HG03064 (cell line): ENCODE results near the gene BEGAIN.

Source experiments
- ATAC-seq: cut with Tn5 transposase; IDR thresholded peaks from one replicate; pipeline ENCODE4 v1.9.1; 2021; ENCODE audit warnings: low read depth; ENCODE audit not compliant: unreplicated experiment

The BEGAIN gene

GRCh38 chr14:100587086-100587762 is at the start of gene BEGAIN:
Gene BEGAIN (minus strand): TSS chr14:100587417. CDS start chr14:100587290, 127 bp downstream.
- no peak for ATAC-seq

- ATAC-seq: no peak
Measured at GRCh38 chr14:100636559-100636958, 49.3 kb upstream of the BEGAIN start.

- no peak for ATAC-seq
Measured at GRCh38 chr14:100634026-100634425, 46.8 kb upstream of the BEGAIN start.

GRCh38 chr14:100633406-100633805 is 46.2 kb upstream of the BEGAIN start:
- no peak for ATAC-seq

GRCh38 chr14:100629696-100630095 is 42.5 kb upstream of the BEGAIN start:
- ATAC-seq: no peak

GRCh38 chr14:100629098-100629497 is 41.9 kb upstream of the BEGAIN start:
- no peak for ATAC-seq

- no peak for ATAC-seq
Measured at GRCh38 chr14:100628225-100628624, 41.0 kb upstream of the BEGAIN start.

GRCh38 chr14:100626614-100627013 is 39.4 kb upstream of the BEGAIN start:
- no peak for ATAC-seq

GRCh38 chr14:100623961-100624360 is 36.7 kb upstream of the BEGAIN start:
- ATAC-seq: no peak

GRCh38 chr14:100623557-100623956 is 36.3 kb upstream of the BEGAIN start:
- no peak for ATAC-seq

- ATAC-seq: no peak
Measured at GRCh38 chr14:100622708-100623485, 35.7 kb upstream of the BEGAIN start.

GRCh38 chr14:100622224-100622623 is 35.0 kb upstream of the BEGAIN start:
- no peak for ATAC-seq

GRCh38 chr14:100621806-100622205 is 34.6 kb upstream of the BEGAIN start:
- no peak for ATAC-seq

GRCh38 chr14:100620255-100621100 is 33.3 kb upstream of the BEGAIN start:
- no peak for ATAC-seq

- ATAC-seq: no peak
Measured at GRCh38 chr14:100619396-100620254, 32.4 kb upstream of the BEGAIN start.

- no peak for ATAC-seq
Measured at GRCh38 chr14:100618763-100619320, 31.6 kb upstream of the BEGAIN start.

- no peak for ATAC-seq
Measured at GRCh38 chr14:100618318-100618693, 31.1 kb upstream of the BEGAIN start.

GRCh38 chr14:100617410-100618317 is 30.4 kb upstream of the BEGAIN start:
- no peak for ATAC-seq

GRCh38 chr14:100616854-100617409 is 29.7 kb upstream of the BEGAIN start:
- no peak for ATAC-seq
